ENCODE data around the gene BRICD5.

The BRICD5 gene

GRCh38 chr16:2199621-2200139 is 11.0 kb downstream of the BRICD5 start:
- in situ Hi-C loops (cut with MboI; ENCODE audit: low sequenced_read_pairs) = no loop called here

GRCh38 chr16:2199095-2199494 is 11.6 kb downstream of the BRICD5 start:
- in situ Hi-C loops (cut with MboI; ENCODE audit: low sequenced_read_pairs) = no loop called here

GRCh38 chr16:2198283-2198682 is 12.4 kb downstream of the BRICD5 start:
- in situ Hi-C loops (cut with MboI; ENCODE audit: low sequenced_read_pairs) = no loop called here

GRCh38 chr16:2197765-2198164 is 12.9 kb downstream of the BRICD5 start:
- in situ Hi-C loops (cut with MboI; ENCODE audit: low sequenced_read_pairs) = no loop called here

GRCh38 chr16:2196981-2197511 is 13.6 kb downstream of the BRICD5 start:
- in situ Hi-C loops (cut with MboI; ENCODE audit: low sequenced_read_pairs) = no loop called here

- in situ Hi-C loops (cut with MboI; ENCODE audit: low sequenced_read_pairs) = no loop called here
Measured at GRCh38 chr16:2196162-2196980, 14.3 kb downstream of the BRICD5 start, which contains the start of gene CASKIN1. Gene CASKIN1, minus strand, starts transcription at chr16:2196605. Its CDS starts 173 bp downstream, at chr16:2196432.

- in situ Hi-C loops (cut with MboI; ENCODE audit: low sequenced_read_pairs) = no loop called here
Measured at GRCh38 chr16:2195322-2196161, 15.1 kb downstream of the BRICD5 start.

GRCh38 chr16:2194852-2195321 is 15.8 kb downstream of the BRICD5 start:
- in situ Hi-C loops (cut with MboI; ENCODE audit: low sequenced_read_pairs) = no loop called here

GRCh38 chr16:2194166-2194834 is 16.4 kb downstream of the BRICD5 start:
- in situ Hi-C loops (cut with MboI; ENCODE audit: low sequenced_read_pairs) = no loop called here

GRCh38 chr16:2191446-2191706 is 19.3 kb downstream of the BRICD5 start:
- in situ Hi-C loops (cut with MboI; ENCODE audit: low sequenced_read_pairs) = no loop called here

- in situ Hi-C loops (cut with MboI; ENCODE audit: low sequenced_read_pairs) = no loop called here
Measured at GRCh38 chr16:2190659-2191445, 19.8 kb downstream of the BRICD5 start.

- in situ Hi-C loops (cut with MboI; ENCODE audit: low sequenced_read_pairs) = no loop called here
Measured at GRCh38 chr16:2190002-2190658, 20.5 kb downstream of the BRICD5 start.

- in situ Hi-C loops (cut with MboI; ENCODE audit: low sequenced_read_pairs) = no loop called here
Measured at GRCh38 chr16:2189252-2189893, 21.3 kb downstream of the BRICD5 start.

- in situ Hi-C loops (cut with MboI; ENCODE audit: low sequenced_read_pairs) = no loop called here
Measured at GRCh38 chr16:2188395-2188794, 22.3 kb downstream of the BRICD5 start.

GRCh38 chr16:2187212-2187611 is 23.5 kb downstream of the BRICD5 start:
- in situ Hi-C loops (cut with MboI; ENCODE audit: low sequenced_read_pairs) = no loop called here

GRCh38 chr16:2186505-2186904 is 24.2 kb downstream of the BRICD5 start:
- in situ Hi-C loops (cut with MboI; ENCODE audit: low sequenced_read_pairs) = no loop called here

GRCh38 chr16:2186064-2186463 is 24.6 kb downstream of the BRICD5 start:
- in situ Hi-C loops (cut with MboI; ENCODE audit: low sequenced_read_pairs) = no loop called here

GRCh38 chr16:2184962-2185361 is 25.7 kb downstream of the BRICD5 start:
- in situ Hi-C loops (cut with MboI; ENCODE audit: low sequenced_read_pairs) = no loop called here

GRCh38 chr16:2184346-2184745 is 26.3 kb downstream of the BRICD5 start:
- in situ Hi-C loops (cut with MboI; ENCODE audit: low sequenced_read_pairs) = no loop called here
